Fibroblast of skin of right quadriceps (primary cell): ENCODE results near the gene YOD1.

Experiments
- DNase-seq: peaks from one replicate; pipeline ENCODE4 v3.0.0-alpha.2; 2013

The YOD1 gene

DNA sequence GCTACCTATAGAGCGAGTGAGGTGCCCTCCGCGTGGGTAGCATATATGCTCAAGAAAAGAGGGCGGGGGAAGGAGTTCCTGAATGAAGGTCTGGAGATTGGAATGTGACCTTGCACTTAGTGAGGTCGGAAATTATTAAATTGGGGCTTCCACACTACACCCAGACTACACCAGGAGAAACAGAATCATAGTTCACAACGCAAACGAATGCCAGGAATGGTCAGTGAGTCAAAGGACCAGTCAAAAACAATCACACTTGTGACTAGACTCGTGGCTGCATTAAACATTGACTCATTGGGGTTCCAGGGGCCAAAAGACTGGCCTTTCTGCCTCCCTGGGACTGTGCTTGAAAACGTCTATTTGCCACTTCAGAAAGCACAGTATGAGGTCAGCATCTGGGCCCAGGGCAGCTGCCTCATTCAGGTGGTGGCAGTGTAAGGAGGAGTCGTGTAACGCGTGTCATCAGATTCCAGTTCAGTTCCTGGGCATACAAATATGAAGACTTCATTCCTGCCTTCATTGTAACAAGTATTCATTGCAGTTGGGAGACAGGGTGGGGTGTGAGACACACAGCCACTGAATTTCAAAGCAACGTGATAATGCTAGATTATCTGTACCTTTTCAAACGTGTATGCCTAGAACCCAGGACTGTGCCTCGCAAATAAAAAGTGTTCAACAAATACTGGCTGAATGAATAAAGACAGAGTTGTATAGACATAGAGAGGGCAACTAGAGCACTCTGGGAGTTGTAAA, at the start of gene YOD1:
Gene YOD1 (minus strand): TSS at position 18 of the 753 bp plus-strand sequence. CDS start 178 bp downstream, outside the sequence.
- DNase-seq, result peak; percentile 14

DNA sequence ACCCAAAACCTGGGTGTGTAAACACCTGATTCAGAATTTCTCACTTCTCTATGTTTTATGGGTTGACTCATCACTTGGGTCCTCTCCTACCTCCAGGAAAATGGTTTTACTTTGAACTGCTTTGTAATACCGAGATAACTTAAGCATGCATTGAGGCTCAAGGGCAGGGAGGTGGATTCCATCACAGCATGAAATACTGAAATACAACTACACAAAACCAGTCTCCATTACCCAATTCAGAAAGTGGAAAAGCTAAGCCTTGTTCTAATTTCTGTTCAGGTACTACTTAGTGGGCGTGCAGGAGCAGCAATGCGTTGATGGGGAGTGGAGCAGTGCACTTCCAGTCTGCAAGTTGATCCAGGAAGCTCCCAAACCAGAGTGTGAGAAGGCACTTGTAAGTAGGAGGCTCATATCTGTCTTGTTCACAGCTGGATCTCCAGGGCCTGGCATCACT, 46.9 kb upstream of the YOD1 start:
- no peak for DNase-seq

DNA sequence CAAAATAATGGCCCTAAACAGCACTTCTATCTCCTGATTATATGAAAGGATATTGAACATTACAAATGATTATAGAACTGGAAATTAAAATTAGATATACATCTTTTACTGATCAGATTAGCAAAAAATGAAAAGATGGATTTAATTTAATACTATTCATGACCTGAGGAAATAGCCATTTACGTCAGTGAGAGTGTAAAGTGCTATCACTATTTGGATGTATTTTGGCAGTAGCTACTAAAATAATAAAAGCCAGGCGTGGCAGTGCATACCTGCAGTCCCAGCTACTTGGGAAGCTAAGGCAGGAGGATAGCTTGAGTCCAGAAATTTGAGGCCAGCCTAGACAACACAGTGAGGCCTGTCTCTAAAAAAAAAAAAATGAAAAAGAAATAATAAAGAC, 42.9 kb upstream of the YOD1 start:
- DNase-seq, result no peak

DNA sequence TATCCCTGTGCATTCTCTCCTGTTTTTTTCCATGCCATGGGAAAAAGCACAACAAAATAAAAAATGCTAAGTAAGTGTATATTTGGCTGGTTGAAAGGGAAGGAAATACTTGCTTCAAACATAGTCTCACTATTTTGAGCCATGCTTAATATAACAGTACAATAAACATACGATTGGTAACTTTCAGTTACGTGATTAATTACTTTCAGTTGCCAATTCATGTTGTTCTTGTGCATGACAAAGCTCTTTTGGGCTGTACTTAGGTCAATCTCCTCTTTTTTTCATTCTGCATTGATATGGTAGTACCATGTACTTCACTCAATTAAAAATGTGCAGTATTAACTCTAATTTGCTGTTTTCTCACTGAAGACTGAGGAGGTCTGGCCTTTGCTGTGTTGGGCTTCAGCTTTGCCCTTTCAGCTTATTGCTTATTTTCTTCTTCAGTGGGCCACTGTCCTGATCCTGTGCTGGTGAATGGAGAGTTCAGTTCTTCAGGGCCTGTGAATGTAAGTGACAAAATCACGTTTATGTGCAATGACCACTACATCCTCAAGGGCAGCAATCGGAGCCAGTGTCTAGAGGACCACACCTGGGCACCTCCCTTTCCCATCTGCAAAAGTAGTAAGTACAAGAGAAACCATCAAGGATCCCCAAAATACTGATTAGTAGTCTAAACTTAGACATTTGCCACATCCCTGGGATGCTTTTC, 40.3 kb upstream of the YOD1 start:
- no peak for DNase-seq

DNA sequence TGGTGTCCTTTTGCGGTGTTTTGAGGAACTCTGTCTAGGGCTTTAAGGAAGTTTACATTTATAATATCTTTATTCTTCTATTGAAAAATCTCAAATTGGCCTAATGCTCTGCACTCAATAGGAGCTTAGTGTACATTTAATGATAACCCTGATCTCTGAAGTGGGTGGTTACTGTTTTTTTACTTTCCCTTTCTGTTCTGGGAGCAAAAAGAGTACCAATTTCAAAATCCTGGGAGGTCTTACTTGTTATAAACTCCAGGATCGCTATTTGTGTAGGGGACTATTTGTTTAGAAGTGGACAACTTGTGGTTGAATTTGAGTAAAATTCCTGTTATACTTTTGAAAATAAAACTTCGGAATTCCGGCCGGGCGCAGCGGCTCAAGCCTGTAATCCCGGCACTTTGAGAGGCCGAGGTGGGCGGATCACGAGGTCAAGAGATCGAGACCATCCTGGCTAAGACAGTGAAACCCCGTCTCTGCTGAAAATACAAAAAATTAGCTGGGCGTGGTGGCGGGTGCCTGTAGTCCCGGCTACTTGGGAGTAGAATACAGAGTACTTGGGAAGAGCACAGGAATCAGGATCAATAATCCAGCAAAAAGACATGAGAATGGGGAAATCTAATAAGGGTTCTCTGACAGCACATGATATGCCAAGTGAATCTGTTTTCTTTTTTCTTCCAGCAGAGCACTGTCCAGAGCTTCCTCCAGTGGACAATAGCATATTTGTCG, 38.8 kb upstream of the YOD1 start:
- no peak for DNase-seq

DNA sequence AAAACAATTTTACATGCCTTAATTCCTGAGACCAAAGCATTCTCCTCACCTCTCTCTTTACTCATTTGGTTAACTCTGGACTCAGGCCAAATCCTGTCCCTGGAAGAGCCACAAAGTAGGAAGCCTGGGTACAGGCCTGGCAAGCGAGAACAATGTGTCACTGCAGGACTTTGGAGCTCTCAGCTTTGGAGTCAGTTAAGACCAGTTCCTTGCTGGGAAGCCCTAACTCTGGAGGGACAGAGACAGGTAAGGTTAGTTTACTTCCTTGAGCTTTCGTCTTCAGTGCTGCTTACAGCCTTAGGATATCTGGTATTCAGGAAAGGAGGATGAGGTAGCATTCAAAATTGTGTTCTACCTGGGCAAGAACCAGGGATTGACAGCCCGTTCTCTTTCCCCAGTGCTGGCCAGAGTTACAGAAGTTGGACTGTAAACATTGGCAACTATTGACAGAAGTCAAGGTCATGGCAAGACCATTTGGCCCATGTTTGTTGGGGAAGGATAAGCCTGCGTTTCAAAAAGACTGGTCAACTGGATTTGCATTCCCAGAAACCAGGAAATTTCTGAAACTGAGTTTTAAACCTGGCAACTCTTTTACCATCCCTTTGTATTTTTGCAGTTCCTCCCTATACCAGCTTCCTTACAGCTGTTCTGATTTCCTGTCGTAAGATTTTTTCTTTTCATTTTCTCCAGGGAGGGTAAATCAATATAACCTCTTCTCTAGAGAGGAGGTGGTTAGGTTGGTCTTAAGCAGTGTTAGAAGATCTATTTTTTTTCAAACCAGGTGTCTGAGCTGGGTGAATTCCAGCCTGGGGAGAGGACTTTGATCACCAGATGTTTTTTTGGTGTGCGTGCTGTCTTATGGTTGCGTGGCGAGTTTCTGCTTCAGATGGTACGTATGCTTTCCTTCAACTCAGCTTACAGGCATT, 38.0 kb upstream of the YOD1 start, which contains the start of gene C4BPB:
Gene C4BPB (plus strand): TSS at position 160 of the 926 bp plus-strand sequence. CDS start 672 bp downstream, at position 832.
- DNase-seq, result no peak

DNA sequence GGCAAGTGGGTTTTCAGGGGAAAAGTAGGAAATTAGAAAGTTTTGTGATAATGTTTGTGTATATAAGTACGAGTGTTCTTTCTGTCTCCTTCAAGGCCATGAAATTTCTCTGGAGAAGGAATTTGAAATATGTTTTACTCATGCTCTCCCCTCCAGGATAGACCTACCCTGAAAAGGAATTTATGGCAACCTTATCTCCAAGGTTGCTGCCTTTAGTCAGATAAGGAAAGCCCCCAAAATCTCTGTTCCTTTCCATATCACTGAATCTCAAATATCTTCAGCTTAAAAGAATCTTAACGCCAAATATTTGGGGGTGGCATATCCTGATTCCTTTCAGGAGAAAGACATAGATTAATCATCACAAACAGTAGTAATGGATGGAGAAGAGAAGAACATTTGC, 37.2 kb upstream of the YOD1 start:
- no peak for DNase-seq

DNA sequence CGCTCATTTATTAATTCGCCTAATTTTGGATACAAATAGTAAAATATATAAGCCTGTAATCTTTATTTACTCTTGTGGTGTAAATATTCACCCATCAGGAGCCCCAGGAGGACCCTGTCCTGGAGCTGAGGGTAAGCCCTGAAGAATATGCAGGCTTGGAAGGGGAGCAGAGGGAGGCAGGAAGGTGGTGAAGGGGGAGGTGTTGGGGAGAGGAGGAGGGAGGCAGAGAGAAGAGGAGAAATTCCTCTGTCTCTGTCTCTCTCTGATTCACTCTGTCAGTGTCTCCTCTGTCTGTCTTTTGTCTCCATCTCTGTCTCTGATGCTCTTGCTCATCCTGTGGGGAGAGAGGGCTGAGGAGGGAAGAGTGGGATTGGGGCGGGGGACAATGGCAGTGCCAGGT, 34.9 kb upstream of the YOD1 start:
- no peak for DNase-seq

DNA sequence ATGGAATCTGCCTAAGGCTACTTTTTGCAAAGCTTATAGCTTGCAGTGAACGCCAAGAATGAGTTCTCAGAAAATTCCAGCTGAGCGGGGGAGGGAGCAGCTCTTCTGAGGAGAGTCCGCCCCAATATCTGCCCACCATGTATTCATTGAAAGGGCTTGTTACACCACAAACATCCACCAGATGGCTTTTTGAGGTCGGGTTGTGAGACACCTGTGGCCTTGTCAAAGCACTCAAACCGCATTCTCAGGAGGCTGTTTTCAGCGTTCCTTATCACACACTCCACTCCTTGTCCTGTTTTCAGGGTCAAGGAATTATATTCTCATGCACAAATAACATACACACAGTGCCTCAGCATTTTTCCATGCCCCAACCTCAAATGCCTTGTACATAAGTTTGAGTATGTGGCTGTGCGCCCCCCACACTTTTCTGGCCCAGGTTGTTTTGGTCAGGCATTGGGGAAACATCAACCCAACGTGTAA, 33.7 kb upstream of the YOD1 start:
- peak; percentile 55 for DNase-seq

DNA sequence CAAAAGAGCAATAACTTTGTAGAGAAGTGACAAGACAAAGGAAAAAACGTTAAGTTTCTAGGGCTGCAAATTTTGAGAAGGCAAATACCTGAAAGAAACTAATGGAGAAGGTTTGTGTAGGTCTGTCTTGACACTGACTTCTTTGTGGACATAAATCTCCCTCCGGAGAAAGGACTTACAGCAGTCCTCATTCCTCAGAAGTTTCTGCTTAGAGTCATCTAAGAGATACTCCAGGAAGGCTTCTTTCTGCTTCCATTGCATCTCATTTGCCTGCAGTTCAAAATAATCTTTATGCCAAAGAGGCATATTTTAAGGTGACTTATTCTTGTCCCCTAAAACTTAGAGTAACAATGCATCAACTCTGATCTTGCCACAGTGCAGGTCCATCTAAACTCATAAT, 33.2 kb upstream of the YOD1 start:
- no peak for DNase-seq

DNA sequence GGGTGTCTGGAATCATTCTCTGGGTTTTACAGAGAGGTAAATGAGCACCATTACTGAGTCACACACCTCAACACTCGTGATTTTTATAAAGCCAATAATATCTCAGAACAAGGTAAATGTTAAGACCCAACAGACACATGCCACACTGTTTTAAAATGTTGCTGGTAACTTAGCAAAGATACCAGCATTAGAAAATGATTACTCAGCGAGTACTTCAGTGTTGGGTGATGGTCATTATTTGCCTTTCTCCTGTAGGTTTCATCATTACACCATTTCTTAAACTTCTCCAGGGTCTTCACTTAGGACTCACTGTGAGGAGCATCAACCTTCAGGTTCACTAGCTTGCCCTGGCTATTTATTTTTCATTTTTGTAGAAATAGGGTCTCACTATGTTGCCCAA, 30.8 kb upstream of the YOD1 start:
- DNase-seq, result no peak

DNA sequence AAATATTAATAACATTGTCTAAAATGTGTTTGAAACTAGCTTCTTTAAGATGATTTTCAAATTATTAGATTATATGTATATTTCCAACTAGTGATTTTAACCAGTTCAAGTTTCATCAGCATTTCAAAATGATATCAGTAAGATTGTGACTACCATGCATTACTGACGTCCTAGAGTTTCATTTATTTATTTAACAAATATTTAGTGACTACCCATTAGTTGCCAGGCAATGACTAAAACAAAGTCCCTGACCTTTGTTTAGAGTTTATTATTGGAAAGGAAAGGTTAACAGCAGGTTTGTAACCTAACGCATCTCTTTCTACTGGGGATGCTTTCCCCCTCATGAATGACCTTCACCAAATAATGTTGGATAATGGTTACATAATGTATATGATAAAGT, 30.1 kb upstream of the YOD1 start:
- DNase-seq, result no peak

DNA sequence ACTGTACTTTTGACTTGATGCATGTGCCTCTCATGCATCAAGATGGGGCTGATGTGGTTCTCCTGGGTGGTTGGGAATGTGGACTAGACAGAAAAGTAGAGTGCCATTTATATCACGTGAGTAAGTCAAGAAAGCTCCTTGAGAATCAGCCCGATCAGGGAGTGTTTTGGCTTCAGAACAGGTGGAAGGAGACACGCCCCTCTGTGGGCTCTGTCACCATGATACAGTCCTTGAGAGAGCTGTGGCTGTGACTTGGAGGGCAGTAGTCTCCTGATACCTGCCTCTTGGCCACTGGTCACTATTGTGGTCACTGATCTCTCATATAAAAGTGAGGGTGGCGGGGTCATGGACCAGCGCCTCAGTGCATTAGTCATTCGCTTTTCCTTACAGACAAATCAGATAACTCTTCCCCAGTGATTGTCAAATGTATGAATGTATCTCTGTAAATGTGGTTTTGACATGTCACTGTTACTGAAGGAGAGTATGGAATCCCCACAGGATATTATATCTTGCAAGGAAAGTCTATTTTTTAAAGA, 28.8 kb upstream of the YOD1 start:
- no peak for DNase-seq

DNA sequence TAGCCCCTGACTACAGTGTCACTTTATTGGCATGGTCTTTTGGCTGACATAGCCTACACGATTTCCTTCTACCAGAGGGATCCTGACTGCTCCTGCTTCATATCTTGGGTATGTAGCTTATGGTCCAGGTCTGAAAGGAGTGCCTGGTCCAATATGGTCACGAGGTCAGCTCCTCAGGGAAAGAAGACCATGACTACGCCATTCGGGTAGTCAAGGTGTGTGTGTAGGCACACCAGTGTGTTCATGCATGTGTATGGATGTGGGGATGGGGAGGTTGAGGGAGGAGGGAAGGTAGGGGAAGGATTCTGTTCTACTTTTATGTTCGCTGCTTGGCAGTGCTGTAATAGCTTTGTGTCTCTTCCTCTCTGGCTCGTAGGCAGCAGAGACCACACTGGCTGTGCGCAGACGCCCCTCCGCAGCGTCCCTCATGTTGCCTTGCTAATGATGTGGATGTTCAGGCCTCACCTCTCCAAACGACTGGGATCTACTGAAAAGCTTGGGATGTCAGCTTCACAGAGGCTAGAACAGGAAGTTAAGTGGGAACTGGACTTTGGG, 27.6 kb upstream of the YOD1 start:
- DNase-seq, result no peak

DNA sequence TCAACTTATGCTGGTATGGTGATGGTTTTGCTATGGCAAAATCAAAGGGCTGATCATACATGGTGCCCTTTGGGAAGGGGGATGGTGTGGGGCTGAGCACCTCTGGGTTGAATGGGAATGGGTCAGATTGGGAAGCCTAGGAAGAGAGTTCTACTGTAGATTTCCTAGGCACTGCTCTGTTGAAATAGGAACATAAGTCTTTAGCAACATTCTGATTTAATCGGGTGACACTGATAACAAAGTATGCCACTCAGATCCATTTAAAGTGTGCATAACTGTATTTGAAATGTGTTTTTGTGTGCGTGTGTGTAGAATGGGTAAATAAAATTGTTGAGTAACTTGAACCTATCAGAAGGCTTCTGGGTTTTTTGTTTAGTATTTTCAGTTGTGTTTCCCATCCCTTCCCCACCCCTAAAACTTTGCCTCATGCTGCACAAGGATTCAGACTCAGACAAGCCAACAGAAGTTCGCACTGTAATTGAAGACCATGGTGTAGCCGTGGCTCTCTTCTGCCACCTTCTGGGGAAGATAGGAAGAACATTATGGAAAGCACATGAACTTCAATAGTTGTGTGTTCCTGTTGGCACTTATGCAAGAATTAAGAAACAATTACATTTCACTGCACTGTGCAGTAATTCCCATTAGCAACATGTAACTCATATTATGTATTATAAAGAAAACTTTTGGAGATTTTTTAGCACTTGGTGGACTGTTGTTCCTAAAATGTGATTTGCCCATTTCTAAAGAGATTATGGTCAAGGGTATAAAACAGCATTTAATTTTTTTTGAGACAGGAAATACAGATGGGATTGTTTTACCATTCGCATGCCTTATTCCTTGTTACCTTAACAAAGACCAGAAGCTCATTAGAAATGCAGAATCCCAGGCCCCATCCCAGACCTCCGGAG, 26.7 kb upstream of the YOD1 start:
- DNase-seq, result peak; percentile 71

DNA sequence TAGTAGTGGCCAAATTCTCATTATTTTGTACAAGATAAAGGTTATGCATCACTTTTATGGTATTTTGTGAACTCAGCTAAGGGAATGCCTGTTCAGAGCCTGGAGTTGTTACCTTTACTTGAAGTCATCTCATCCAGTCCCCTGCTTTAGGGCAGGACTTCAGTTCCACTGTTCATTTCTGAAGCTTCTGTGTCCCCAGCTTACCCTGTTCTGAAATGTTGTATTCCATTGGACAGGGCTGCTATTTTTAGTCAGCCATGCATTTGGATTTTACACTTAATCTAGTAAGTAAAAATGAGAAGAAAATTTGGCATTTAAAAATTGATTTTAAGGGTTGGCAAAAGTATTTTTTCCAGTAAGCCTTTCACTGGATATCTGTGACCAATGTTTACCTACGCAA, 26.0 kb upstream of the YOD1 start:
- no peak for DNase-seq

DNA sequence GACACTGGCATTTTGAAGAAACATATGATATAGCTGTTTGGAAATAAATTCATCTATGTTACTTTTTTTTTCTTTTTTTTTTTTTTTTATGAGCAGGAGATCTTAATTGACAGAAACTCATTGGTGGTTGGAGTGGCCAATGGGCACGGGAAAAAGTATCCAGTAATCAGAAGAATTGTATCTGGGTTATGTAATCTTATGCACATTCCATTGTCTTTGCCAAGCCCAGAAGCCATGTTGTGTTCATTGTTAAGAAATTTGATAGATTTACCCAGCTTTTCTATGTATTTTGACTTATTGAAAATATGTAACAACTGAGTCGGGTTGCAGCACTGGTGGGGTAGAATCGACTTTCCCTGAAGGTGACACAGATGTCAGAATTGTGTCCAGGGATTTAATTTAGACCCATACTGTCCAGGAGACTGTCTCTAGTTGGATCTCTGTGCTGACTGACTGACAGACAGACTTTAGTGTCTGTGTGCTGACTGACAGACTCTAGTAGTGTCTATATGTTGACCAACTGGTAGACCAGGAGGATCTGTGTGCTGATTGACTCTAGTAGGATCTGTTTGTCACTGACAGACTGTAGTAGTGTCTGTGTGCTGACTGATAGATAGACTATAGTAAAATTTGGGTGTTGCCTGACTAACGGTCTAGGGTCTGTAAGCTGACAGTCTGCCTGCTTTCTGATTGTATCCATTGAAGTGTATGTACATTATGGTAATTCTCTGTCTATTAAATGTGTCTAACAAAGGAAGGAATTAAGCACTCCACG, 25.4 kb upstream of the YOD1 start:
- no peak for DNase-seq

DNA sequence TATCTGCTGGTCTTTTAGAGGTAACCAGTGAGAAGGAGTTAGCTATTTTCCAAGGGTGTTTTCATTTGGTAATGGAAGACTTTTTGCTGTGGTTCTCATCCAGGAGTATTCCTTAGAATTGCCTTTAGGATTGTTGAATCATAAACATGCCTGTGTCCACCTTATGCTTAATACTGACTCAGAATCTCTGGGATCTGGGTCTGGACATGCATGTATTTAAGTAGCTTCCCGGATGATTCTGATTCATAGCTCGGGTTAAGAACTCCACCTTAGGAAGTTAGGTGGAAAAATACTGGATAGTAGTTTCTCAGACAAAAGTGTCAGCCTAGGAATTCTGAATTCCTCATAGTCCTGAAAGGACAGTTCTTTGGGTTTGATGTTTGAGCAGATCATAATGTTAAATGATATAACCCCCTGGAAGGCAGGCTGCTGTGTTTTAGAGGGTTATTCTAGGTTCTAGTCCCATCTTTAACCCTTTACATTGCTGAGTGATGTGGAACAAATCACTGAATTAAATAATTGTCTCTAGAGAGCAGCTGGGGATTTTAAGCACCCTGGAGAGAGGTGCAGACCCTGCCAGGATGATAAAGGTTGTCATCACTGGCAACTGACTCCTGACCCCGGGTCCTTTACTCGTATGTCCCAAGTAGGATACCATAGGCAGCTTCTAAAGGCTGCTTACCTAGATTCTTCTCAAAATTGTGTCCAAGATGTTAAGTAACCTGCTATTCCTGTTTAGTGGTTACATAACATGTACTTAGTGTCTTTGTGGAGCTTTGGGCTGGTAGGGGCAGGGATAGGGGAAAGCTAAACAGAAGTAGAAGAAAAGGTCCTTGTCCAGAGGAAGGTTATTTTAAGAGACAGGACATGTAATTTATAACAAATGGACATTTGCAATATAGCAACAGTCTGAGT, 23.2 kb upstream of the YOD1 start:
- no peak for DNase-seq

DNA sequence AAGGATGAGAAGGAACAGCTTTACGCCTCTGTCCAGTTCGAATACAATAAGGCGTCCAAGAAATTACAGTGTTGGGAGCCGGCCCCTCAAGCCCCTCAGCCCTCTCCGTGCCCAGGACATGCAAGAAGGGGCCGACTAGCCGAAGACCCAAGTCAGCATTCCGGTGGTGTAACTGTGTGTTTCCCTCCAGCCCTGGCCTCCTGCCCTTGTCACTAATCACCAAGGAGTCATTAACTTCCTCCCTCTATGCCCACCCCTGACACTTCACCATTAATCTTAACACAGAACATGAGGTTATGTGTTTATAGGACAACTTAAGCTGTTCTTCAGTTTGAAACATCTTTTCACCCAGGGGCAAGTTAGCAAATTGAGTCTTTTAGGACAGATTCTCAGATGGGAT, 21.2 kb upstream of the YOD1 start:
- DNase-seq, result no peak
